ES-I3 (cell line): ENCODE results near the gene SLC38A1.

Experiments used
- H3K36me3 ChIP-seq: 2 replicates; pipeline ENCODE4 v1.6.1; 2013; ENCODE audit warnings: mild to moderate bottlenecking, low read length, control low read depth, moderate library complexity; ENCODE audit not compliant: insufficient read depth
- H3K4me1 ChIP-seq: 2 replicates; pipeline ENCODE4 v1.6.1; 2013; ENCODE audit warnings: mild to moderate bottlenecking, control low read depth, low read length; ENCODE audit not compliant: insufficient read depth
- H3K9ac ChIP-seq: 2 replicates; pipeline ENCODE4 v1.6.1; 2013; ENCODE audit warnings: low read depth, mild to moderate bottlenecking, low read length, moderate library complexity
- H3K9me3 ChIP-seq: 2 replicates; pipeline ENCODE4 v1.6.1; 2013; ENCODE audit warnings: mild to moderate bottlenecking, low read length, moderate library complexity; ENCODE audit not compliant: control insufficient read depth, insufficient read depth

Gene SLC38A1

GRCh38 chr12:46214668-46215436 lies 54.0 kb downstream of the SLC38A1 start:
- Histone ChIP-seq H3K9ac (no peak overlapping the region), H3K36me3 (peaks cover 19% of the 10 kb centered on the region), H3K9me3 (no peaks in the 10 kb centered on the region), H3K4me1 (peaks cover 14% of the 10 kb centered on the region)

GRCh38 chr12:46212108-46212982 lies 56.5 kb downstream of the SLC38A1 start:
- peaks cover 9% of the 10 kb centered on the region; the same call in 1 of the 2 replicates for H3K4me1 ChIP-seq
- H3K9me3 ChIP-seq: no peaks in the 10 kb centered on the region
- H3K36me3 ChIP-seq: peaks cover 20% of the 10 kb centered on the region
- H3K9ac ChIP-seq: no peak overlapping the region

- H3K9ac ChIP-seq: no peak overlapping the region
- H3K4me1 ChIP-seq: peaks cover 9% of the 10 kb centered on the region; the same call in 1 of the 2 replicates
- H3K36me3 ChIP-seq: peaks cover 30% of the 10 kb centered on the region
- H3K9me3 ChIP-seq: no peaks in the 10 kb centered on the region
Observed at GRCh38 chr12:46210873-46211439, 57.9 kb downstream of the SLC38A1 start.

- peaks cover 9% of the 10 kb centered on the region; the same call in 1 of the 2 replicates for H3K4me1 ChIP-seq
- H3K36me3 ChIP-seq: peaks cover 36% of the 10 kb centered on the region
- H3K9me3 ChIP-seq: no peaks in the 10 kb centered on the region
- no peak overlapping the region for H3K9ac ChIP-seq
Observed at GRCh38 chr12:46209914-46210872, 58.6 kb downstream of the SLC38A1 start.

- Histone ChIP-seq H3K4me1 (peaks cover 9% of the 10 kb centered on the region; the same call in 1 of the 2 replicates), H3K9ac (no peak overlapping the region), H3K9me3 (no peaks in the 10 kb centered on the region), H3K36me3 (peaks cover 41% of the 10 kb centered on the region)
Observed at GRCh38 chr12:46209170-46209569, 59.7 kb downstream of the SLC38A1 start.

GRCh38 chr12:46208370-46208769 lies 60.5 kb downstream of the SLC38A1 start:
- H3K36me3 ChIP-seq: peaks cover 45% of the 10 kb centered on the region

GRCh38 chr12:46207644-46208043 lies 61.2 kb downstream of the SLC38A1 start:
- no peaks in the 10 kb centered on the region for H3K9me3 ChIP-seq
- H3K9ac ChIP-seq: no peak overlapping the region
- peaks cover 43% of the 10 kb centered on the region for H3K36me3 ChIP-seq
- peaks cover 9% of the 10 kb centered on the region; the same call in 1 of the 2 replicates for H3K4me1 ChIP-seq

More at GRCh38 chr12:46208370-46208769, 60.5 kb downstream of the SLC38A1 start:
- Histone ChIP-seq H3K9me3 (no peaks in the 10 kb centered on the region), H3K9ac (no peak overlapping the region), H3K4me1 (peaks cover 9% of the 10 kb centered on the region; the same call in 1 of the 2 replicates)

- H3K9me3 ChIP-seq: no peaks in the 10 kb centered on the region
- peaks cover 47% of the 10 kb centered on the region for H3K36me3 ChIP-seq
- peaks cover 7% of the 10 kb centered on the region; the same call in 1 of the 2 replicates for H3K4me1 ChIP-seq
- H3K9ac ChIP-seq: no peak overlapping the region
Observed at GRCh38 chr12:46206471-46206870, 62.4 kb downstream of the SLC38A1 start.

- Histone ChIP-seq H3K9ac (no peak overlapping the region), H3K4me1 (no peaks in the 10 kb centered on the region), H3K9me3 (no peaks in the 10 kb centered on the region; the same call in 1 of the 2 replicates), H3K36me3 (peaks cover 50% of the 10 kb centered on the region)
Observed at GRCh38 chr12:46205294-46205693, 63.5 kb downstream of the SLC38A1 start.

- Histone ChIP-seq H3K9me3 (peaks cover 8% of the 10 kb centered on the region), H3K36me3 (peaks cover 69% of the 10 kb centered on the region), H3K9ac (no peak overlapping the region), H3K4me1 (no peaks in the 10 kb centered on the region)
Observed at GRCh38 chr12:46201284-46201789, 67.5 kb downstream of the SLC38A1 start.

- Histone ChIP-seq H3K9ac (no peak overlapping the region), H3K36me3 (peaks cover 71% of the 10 kb centered on the region), H3K9me3 (peaks cover 13% of the 10 kb centered on the region), H3K4me1 (no peaks in the 10 kb centered on the region)
Observed at GRCh38 chr12:46200551-46200950, 68.3 kb downstream of the SLC38A1 start.

GRCh38 chr12:46198913-46199312 lies 69.9 kb downstream of the SLC38A1 start:
- peaks cover 78% of the 10 kb centered on the region for H3K36me3 ChIP-seq
- H3K9me3 ChIP-seq: peaks cover 29% of the 10 kb centered on the region
- H3K4me1 ChIP-seq: no peaks in the 10 kb centered on the region

GRCh38 chr12:46197883-46198282 lies 71.0 kb downstream of the SLC38A1 start:
- H3K36me3 ChIP-seq: peaks cover 72% of the 10 kb centered on the region
- H3K4me1 ChIP-seq: no peaks in the 10 kb centered on the region
- no peak overlapping the region for H3K9ac ChIP-seq
- H3K9me3 ChIP-seq: peaks cover 34% of the 10 kb centered on the region

More at GRCh38 chr12:46198913-46199312, 69.9 kb downstream of the SLC38A1 start:
- no peak overlapping the region for H3K9ac ChIP-seq
